ENCODE results near the gene SNORC.

Gene SNORC

GRCh38 chr2:232870018-232870765, at the start of gene SNORC:
TSS of gene SNORC (plus strand) at chr2:232870264. CDS start at chr2:232870342, 78 bp downstream.
- no peak for DNase-seq (ENCODE audit: extremely low read depth, low read depth)
- H3K4me3 ChIP-seq (replicated peaks; ENCODE audit: low read depth, low read length) = no peak within 1 kb of the TSS
- TF ChIP-seq, protein P1, sequence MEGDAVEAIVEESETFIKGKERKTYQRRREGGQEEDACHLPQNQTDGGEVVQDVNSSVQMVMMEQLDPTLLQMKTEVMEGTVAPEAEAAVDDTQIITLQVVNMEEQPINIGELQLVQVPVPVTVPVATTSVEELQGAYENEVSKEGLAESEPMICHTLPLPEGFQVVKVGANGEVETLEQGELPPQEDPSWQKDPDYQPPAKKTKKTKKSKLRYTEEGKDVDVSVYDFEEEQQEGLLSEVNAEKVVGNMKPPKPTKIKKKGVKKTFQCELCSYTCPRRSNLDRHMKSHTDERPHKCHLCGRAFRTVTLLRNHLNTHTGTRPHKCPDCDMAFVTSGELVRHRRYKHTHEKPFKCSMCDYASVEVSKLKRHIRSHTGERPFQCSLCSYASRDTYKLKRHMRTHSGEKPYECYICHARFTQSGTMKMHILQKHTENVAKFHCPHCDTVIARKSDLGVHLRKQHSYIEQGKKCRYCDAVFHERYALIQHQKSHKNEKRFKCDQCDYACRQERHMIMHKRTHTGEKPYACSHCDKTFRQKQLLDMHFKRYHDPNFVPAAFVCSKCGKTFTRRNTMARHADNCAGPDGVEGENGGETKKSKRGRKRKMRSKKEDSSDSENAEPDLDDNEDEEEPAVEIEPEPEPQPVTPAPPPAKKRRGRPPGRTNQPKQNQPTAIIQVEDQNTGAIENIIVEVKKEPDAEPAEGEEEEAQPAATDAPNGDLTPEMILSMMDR (IDR thresholded peaks at IDR 0.05; ENCODE audit: low read depth, low read length, missing control alignments) = no peak

DNA sequence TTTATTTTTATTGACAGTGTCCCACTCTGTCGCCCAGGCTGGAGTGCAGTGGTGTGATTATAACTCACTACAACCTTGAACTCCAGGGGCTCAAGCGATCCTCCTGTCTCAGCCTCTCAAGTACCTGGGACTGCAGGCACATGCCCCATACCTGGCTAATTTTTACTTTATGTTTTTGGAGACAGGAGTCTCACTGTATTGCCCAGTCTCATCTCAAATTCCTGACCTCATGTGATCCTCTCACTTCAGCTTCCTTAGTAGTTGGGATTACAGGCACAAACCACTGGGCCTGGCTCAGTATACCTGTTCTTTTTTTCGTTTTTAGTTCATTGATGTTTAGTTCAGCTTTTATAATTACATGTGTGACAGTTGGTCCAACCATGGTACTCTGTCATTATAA, 40.1 kb upstream of the SNORC start:
- DNase-seq (ENCODE audit: extremely low read depth, low read depth) = no peak

GRCh38 chr2:232831496-232831895, 38.6 kb upstream of the SNORC start:
- no peak for DNase-seq (ENCODE audit: extremely low read depth, low read depth)
- no peak overlapping the region for H3K4me3 ChIP-seq (replicated peaks; ENCODE audit: low read depth, low read length)
- TF ChIP-seq, protein P1 (IDR thresholded peaks at IDR 0.05; ENCODE audit: low read depth, low read length, missing control alignments) = no peak

More for the DNA sequence above, 40.1 kb upstream of the SNORC start:
- H3K4me3 ChIP-seq (replicated peaks; ENCODE audit: low read depth, low read length) = no peak overlapping the region
- TF ChIP-seq, protein P1 (IDR thresholded peaks at IDR 0.05; ENCODE audit: low read depth, low read length, missing control alignments) = no peak

DNA sequence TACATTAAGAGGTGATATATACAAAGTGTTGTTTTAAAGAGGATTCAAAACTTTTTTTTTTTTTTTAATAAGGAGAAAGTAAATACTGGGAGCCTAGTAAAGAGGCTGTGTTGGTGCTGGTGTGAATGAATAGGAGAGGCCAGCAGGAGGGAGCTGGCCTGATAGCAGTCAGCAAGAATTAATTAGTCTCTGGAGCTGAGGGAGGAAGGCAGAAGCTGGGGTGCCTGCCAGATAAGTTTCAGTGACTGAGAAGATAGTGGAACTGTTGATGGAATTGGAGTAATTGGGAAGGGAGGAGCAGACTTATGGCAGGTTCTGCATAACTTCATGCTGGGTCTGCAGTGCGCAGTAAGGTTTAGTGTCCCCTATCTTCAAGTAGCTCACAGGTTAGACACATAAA, 36.2 kb upstream of the SNORC start:
- TF ChIP-seq, protein P1 (IDR thresholded peaks at IDR 0.05; ENCODE audit: low read depth, low read length, missing control alignments) = no peak
- DNase-seq (ENCODE audit: extremely low read depth, low read depth) = no peak
- no peak overlapping the region for H3K4me3 ChIP-seq (replicated peaks; ENCODE audit: low read depth, low read length)

- no peak overlapping the region for H3K4me3 ChIP-seq (replicated peaks; ENCODE audit: low read depth, low read length)
- TF ChIP-seq, protein P1 (IDR thresholded peaks at IDR 0.05; ENCODE audit: low read depth, low read length, missing control alignments) = no peak
- no peak for DNase-seq (ENCODE audit: extremely low read depth, low read depth)
Measured at GRCh38 chr2:232835687-232836208, 34.3 kb upstream of the SNORC start.

DNA sequence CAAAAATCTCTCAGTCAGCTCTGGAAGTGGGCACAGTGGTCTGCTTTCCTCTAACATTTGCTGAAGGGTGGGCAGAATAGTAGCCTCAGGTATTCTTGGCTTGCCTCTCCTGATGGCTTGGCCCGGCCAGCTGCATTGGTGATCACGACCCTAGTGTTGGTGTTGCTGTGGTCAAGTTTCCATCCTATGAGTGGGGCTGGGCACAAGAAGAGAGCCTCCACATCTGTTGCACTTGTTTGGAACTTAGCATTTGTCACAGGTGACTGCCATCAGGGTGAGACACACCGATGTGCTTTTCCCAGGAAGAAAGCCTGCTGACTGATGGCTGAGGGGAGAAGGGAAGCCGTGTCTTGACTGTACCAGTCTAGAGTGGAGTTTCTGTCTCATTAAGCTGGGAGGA, 33.1 kb upstream of the SNORC start:
- DNase-seq (ENCODE audit: extremely low read depth, low read depth) = no peak
- H3K4me3 ChIP-seq (replicated peaks; ENCODE audit: low read depth, low read length) = no peak overlapping the region
- TF ChIP-seq, protein P1 (IDR thresholded peaks at IDR 0.05; ENCODE audit: low read depth, low read length, missing control alignments) = no peak

Measured in HFF-Myc (cell line).